HT1080 (cell line): ENCODE measurements around the gene ZNF467. TPM values are rescaled to one million over a fixed set of nuclear protein-coding genes. Genes with fewer than 3 reads are reported as not detected.

Source experiments
- DNase-seq: peaks from one replicate; pipeline ENCODE4 v3.0.0-alpha.2; 2015; ENCODE audit warnings: low read depth
- total RNA-seq: library from RNA; depleted of rRNA; stranded (reverse); fragments of >200 nt; shearing (Covaris generic); gene quantifications from 2 replicates; pipeline ENCODE4 v1.2.3, GENCODE V29; 2014

Gene ZNF467
- total RNA-seq, 1 experiment from 2014 or later: 2.4 TPM

DNA sequence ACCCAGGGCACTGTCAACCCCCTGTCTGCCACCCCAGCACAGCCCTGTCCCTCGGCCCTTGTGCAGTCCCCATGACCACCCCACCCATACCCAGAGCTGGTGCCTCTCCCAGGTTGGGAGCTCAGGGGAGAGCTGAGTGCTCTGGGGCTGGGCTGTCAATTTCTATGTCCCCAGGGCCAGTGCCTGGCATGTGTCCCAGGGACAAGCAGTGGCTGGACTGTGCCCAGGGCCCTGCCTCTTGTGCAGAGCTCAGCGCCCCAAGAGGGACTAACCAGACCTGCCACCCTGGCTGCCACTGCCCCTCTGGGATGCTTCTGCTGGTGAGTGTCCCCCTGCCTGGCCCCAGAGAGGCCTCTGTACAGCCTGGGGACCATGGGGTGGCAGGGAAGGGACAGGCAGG is 35.8 kb upstream of the ZNF467 start:
- no peak for DNase-seq

DNA sequence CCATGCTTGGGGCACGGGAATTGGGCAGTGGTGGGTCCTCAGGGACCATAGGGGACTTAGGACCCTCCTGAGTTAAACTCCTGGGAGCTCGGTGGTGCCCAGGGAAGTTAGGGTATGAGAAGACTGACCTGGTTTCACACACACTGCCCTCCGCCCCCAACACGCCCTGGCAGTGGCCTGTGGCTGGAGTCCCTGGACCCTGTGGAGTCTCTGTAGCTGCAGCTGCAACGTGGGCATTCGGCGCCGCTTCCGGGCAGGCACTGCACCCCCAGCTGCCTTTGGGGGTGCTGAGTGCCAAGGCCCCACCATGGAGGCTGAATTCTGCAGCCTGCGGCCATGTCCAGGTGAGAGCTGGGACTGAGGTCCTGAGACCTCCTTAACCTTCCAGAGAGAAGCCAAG is 34.9 kb upstream of the ZNF467 start:
- DNase-seq: no peak

- no peak for DNase-seq
Measured at GRCh38 chr7:149806726-149807125, 33.3 kb upstream of the ZNF467 start.

DNA sequence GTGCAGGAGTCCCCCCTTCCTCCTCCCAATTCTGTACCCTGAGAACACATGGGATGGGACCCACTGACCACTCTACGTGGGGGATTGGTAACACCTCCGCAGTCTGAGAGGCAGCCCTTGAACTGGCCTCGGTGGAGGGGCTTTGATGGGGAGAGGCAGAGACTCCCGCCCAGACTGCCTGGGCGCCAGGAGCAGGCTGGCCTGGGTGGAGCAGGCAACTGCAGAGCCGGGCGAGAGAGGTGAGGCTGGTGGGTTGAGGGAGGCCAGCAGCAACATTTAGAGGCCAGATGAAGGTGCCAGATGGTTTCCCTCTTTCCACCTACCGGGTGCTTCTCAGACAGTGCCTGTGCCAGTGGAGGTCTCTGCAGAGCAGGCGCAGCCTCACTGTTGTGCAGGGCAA is 30.7 kb upstream of the ZNF467 start:
- no peak for DNase-seq

DNA sequence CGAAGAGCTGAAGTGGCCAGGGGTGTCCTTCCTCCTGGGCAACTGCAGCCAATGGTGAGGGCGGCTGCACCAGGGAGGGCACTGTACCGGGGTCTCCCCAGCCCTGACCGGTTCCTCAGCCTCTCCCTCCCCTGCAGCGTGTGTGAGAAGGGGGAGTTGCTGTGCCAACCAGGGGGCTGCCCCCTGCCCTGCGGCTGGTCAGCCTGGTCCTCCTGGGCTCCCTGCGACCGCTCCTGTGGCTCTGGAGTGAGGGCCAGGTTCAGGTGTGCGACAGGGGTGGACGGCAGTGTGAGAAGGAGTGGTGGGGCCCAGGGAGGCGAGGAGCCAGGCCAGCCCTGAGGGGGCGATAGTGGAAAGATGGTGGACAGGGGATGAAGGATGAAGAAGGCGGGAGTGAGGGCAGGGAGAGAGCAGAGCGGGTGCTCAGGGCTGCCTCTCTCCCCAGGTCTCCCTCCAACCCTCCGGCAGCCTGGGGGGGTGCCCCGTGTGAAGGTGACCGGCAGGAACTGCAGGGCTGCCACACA is 30.2 kb upstream of the ZNF467 start:
- DNase-seq: no peak

DNA sequence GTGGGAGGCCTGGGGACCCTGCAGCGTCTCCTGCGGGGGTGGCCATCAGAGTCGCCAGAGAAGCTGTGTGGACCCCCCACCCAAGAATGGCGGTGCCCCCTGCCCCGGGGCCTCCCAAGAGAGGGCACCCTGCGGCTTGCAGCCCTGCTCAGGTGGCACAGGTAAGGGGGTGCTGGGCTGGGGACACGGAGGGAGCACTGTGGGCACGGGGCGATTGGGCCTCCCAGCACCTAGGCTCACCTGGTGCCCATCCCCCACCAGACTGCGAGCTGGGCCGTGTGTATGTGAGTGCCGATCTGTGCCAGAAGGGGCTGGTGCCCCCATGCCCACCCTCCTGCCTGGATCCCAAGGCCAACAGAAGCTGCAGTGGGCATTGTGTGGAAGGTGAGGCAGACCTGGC is 29.6 kb upstream of the ZNF467 start:
- DNase-seq: no peak

GRCh38 chr7:149801816-149802215 is 28.4 kb upstream of the ZNF467 start:
- no peak for DNase-seq

GRCh38 chr7:149801002-149801566 is 27.7 kb upstream of the ZNF467 start:
- DNase-seq: no peak

GRCh38 chr7:149800169-149800555 is 26.8 kb upstream of the ZNF467 start:
- DNase-seq: no peak

DNA sequence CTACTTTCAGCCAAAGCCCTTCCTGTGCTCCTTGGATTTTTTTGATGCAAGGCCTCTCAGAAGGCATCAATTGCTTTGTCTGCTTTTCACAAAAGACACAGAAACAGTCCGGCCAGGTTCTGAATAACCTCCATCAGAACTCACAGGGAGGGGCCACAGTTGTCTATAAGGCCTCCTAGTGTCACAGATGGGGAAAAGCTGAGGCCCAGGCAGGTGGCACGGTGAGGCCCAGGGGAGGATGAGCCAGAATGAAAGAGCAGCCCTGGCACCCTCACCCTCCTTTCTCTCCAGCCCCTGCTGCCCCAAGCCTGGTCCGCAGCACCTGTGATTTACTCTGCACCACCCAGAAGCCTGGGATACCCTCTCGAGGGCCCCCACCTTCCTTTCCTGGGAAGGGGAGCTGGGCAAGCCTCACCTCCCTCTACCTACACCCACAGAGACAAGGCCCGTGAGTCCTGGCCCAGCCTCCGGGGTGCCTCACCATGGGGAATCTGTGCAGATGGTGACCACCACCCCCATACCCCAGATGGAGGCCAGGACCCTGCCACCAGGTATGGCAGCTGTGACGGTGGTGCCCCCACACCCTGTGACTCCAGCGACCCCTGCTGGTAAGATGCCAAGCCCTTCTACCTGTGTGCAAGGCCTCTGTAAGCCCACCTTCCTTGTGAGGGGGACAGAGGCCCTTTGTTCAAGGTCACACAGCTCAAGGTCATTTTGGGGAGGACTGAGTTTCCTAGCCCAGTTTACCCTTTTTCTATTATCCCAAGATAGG is 26.2 kb upstream of the ZNF467 start:
- DNase-seq: no peak

GRCh38 chr7:149797771-149798170 is 24.4 kb upstream of the ZNF467 start:
- DNase-seq: no peak

- no peak for DNase-seq
Measured at GRCh38 chr7:149796287-149796860, 23.0 kb upstream of the ZNF467 start.

GRCh38 chr7:149795126-149795525 is 21.7 kb upstream of the ZNF467 start:
- DNase-seq: no peak

DNA sequence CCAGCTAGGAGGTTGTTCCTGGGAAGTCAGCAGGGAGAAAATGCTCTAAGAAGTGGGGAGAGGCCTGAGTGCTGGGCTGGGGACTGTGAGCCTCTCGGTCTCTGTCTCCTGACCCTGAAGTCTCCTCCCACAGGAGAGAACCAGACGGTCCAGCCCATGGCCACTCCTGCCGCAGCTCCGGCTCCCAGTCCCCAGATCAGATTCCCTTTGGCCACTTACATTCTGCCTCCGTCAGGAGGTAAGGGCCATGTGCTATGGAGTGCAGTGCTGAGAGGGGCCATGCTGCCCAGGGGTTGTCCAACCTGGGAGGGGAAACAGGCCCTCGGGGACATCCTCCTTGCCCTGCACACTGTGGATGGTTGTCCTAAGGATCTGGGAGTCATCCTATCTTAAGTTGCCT is 21.3 kb upstream of the ZNF467 start:
- DNase-seq: no peak

GRCh38 chr7:149793261-149793660 is 19.9 kb upstream of the ZNF467 start:
- DNase-seq: no peak

DNA sequence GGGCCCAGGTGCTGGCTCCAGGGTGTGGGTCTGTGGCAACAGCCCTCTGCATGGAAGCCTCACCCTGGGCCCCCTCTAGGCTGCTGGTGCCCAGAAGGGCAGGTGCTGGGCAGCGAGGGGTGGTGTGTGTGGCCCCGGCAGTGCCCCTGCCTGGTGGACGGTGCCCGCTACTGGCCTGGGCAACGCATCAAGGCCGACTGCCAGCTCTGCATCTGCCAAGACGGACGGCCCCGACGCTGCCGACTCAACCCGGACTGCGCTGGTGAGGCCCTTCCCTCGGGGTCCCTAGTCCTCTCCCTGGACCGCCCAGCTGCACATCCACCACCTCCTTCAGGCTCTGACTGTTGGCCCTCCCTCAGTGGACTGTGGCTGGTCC is 18.8 kb upstream of the ZNF467 start:
- DNase-seq: no peak

DNA sequence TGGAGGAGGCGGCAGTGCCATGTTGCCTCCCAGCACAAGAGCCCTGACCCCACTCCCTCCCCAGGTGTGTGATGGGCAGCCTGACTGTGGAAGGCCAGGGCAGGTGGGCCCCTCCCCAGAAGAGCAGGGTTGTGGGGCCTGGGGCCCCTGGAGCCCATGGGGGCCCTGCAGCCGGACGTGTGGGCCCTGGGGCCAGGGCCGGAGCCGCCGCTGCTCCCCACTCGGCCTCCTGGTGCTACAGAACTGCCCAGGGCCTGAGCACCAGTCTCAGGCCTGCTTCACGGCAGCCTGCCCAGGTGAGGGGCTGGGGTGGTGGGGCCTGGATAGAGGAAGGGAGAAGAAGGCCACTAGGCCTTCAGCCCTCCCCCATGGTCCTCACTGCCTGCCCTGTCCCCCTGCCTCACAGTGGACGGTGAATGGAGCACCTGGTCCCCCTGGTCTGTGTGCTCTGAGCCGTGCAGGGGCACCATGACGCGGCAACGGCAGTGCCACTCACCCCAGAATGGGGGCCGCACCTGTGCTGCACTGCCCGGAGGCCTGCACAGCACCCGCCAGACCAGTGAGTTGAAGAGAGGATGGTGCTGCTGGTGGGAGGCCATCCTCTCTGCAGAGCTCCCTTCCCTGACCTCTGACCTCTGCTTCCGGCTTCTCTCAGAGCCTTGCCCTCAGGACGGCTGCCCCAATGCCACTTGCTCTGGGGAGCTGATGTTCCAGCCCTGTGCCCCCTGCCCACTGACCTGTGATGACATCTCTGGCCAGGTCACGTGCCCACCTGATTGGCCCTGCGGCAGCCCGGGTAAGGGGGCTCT is 18.2 kb upstream of the ZNF467 start:
- DNase-seq: no peak

DNA sequence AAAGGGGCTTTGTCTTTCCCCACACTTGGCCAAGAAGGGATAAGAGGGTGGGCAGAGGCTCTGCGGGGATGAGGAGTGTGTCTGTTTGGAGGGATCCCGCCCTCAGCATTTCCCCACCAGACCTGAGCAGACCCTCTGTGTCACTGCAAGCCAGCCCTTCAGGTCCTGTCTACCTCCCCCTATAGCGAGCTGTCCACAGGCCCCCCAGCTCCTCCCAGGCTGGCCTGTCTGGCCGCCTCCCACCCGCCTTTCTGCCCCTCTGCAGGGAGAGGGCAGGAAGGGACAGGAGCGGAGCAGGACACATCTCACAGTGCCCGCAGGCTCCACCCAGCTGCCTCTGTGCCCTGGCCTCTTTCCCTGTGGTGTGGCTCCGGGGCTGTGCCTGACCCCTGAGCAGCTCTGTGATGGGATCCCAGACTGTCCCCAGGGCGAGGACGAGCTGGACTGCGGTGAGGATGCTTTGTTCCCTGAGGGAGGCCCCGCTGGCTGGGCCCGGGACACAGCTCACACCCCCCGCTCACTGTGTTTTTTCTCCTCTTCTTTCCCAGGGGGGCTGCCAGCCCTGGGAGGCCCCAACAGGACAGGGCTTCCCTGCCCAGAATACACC is 17.5 kb upstream of the ZNF467 start:
- DNase-seq: no peak

GRCh38 chr7:149790146-149790548 is 16.8 kb upstream of the ZNF467 start:
- DNase-seq: no peak

DNA sequence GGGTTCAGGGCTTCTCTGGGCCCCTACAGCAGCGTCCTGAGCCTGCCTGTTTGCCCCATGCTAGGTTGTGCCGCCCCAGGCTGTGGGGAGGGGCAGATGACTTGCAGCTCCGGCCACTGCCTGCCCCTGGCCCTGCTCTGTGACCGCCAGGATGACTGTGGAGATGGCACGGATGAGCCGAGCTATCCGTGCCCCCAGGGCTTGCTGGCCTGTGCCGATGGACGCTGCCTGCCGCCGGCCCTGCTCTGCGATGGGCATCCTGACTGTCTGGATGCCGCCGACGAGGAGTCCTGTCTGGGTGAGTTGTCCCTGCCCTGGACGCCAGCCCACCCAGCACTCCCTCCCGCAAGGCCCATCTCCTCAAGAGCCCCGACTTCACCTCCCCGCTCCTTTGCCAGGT is 15.7 kb upstream of the ZNF467 start:
- DNase-seq: no peak

GRCh38 chr7:149788300-149788851 is 15.0 kb upstream of the ZNF467 start:
- DNase-seq: no peak
